ENCODE measurements around the gene RASGRP4.
"Not testable (repeated sequence)": the region's sequence is repeated elsewhere in the genome, so short reads cannot be mapped to it uniquely, and the experiment has no call there.

The RASGRP4 gene

DNA sequence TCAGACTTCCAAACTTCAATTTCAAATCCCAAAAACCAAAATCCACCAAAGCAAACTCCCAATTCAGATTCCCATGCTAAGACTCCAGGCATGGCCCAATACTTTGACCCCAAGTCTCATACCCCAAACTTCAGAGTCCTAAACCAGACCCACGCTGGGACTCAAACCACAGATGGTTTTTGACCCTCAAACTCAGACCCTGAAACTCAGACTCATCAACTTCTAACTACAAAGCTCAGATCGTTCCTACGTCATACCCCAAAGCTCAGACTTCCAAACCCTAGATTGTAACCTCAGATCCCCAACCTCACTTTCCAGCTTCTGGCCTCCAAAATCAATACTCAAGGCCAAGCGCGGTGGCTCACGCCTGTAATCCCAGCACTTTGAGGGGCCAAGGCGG lies 19.3 kb upstream of the RASGRP4 start:
- no peak for DNase-seq

GRCh38 chr19:38444026-38444425 lies 18.0 kb upstream of the RASGRP4 start:
- DNase-seq = no peak

DNA sequence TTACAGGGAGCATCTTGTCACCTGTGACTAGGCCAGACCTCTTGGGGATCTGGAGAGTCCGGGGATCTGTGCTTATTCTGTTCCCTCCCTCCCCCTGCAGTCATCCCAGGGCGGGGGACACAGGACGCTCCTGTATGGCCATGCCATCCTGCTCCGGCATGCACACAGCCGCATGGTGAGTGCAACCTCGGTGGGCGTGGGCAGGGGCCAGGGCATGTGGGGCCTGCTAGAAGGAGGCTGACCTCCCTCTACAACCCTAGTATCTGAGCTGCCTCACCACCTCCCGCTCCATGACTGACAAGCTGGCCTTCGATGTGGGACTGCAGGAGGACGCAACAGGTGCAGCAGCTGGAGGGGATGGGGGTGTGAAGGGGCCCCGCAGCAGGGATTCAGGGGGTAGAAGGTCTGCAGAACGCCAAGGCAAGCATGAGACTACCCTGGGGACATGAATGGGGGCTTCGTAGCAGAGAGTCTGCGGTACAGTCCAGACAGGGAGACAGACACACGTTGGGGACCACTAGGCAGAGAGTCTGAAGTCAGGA lies 17.5 kb upstream of the RASGRP4 start:
- DNase-seq = no peak

GRCh38 chr19:38442736-38443135 lies 16.7 kb upstream of the RASGRP4 start:
- no peak for DNase-seq

DNA sequence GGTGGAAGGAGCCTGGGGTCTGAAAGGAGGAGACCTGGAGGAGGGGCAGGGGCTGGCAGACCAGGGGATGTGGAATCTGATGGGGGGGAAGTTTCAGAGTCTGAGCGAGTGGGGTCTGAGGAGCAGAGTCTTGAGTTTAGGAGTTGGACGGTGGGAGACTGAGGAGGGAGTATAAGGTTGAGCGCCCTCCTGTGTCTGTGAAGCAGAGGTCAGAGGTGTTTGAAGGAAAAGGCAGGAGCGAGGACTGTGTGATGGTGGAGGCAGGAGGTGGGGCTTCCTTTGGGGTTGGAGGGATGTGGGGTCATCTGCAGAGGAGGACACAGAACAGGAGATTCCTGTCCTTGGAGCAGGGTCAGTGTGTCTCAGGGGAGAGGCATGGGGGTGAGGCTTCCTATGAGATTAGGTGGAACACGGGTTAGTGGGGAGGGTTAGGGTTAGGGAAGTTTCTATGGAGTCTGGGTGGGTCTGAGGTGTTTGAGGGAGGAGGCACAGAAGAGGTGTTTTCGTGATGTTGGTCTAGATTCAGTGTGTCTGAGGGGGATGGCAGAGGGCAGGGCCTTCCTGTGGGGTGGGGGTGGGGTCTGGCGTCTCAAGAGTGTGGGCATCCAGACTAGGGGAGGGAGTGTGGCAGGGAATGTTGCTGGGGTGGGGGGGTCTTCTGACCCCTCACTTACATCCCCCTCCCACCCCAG lies 15.8 kb upstream of the RASGRP4 start:
- DNase-seq = no peak

DNA sequence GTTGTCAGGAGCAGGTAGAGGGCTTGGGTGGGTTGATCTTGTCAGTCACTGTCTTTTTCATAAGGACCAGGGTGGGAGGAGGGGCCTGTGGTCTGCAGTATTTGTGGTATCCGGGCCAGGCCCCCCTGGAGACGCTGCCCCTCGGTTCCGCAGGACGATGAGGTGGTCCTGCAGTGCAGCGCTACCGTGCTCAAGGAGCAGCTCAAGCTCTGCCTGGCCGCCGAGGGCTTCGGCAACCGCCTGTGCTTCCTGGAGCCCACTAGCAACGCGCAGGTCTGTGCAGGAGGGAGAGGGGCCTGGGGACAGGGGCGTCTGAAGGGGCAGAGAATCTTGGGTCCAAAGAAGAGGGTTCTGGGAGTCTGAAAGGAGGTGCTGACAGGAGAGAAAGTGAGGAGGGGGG lies 14.6 kb upstream of the RASGRP4 start:
- no peak for DNase-seq

DNA sequence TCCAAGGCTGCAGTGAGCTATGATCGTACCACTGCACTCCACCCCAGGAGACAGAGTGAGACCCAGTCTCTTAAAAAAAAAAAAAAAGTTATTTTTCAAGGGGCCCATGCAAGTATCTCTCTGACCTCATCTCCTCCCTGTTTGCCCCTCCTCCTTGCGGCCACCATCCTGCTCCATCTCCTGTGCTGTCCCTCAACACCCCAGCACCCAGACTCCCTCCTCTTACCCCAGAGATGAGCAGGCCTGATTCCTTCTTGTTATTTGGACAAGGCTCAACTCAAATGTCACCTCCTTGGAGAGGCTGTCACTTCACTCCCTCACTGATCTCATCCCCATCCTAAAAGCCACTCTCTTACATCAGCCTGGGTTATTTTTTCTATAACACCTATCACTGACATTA lies 11.9 kb upstream of the RASGRP4 start:
- no peak for DNase-seq

DNA sequence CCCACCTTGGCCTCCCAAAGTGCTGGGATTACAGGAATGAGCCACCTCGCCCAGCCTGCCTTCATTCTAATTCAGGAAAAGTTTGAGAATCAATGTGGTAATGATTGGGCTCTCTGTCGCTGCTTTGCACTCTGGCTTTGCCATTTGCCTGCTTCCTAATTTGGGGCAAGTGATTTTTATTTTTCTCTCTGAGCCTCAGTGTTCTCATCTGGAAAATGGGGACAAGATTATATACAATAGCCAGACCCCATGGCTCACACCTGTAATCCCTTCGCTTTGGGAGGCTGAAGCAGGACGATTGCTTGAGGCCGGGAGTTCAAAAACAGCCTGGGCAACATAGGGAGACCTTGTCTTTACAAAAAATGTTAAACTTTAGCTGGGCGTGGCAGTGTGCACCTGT lies 11.3 kb upstream of the RASGRP4 start:
- DNase-seq = no peak

DNA sequence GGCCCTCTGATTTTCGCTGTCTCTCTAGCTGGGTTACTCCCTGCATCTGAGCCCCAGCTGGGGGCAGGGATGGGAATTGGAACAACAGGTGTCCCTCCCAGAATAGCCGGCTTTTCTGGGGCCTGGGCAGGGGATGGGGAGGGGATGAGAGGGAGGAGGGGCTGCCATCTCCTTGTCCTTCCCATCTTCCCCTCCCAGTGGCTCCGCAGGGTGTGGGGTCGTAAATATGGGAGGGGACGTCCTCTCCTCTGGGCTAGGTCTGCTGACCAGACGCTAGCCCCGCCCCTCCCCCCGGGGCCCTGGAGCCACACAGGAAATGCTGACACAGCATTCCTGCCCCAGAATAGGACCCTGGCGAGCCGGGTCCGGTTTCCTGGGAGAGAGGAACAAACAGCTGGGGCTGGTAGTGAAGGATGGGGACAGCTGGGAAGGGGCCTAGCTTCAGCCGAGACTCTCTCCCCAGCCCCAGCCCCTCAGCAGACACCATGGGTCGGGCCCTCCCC lies 8.6 kb upstream of the RASGRP4 start:
- DNase-seq = no peak

GRCh38 chr19:38433268-38433733 lies 7.3 kb upstream of the RASGRP4 start, which contains the start of gene RYR1:
Gene RYR1, plus strand, starts transcription at chr19:38433691. Its CDS starts 139 bp downstream, at chr19:38433830.
- peak; percentile 31 for DNase-seq

DNA sequence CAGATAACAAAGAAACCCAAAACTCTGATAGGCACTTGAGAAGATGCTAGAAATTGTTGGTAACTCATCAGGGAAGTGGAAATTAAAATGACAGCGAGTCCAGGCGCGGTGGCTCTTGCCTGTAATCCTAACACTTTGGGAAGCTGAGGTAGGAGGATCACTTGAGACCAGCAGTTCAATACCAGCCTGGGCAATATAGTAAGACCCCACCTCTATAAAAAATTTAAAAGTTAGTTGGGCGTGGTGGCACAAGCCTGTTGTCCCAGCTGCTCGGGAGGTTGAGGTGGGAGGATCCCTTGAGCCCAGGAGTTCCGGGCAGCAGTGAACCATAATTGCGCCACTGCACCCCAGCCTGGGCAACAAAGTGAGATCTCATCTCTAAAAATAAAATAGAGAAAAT lies 4.9 kb upstream of the RASGRP4 start:
- no peak for DNase-seq

GRCh38 chr19:38429811-38430156 lies 3.8 kb upstream of the RASGRP4 start:
- DNase-seq = no peak

- no peak for DNase-seq
Measured at GRCh38 chr19:38429055-38429810, 3.2 kb upstream of the RASGRP4 start.

GRCh38 chr19:38427035-38427677 lies 1.1 kb upstream of the RASGRP4 start:
- DNase-seq = not testable (repeated sequence)

GRCh38 chr19:38425222-38425809 lies 703 bp downstream of the RASGRP4 start:
- no peak for DNase-seq

DNA sequence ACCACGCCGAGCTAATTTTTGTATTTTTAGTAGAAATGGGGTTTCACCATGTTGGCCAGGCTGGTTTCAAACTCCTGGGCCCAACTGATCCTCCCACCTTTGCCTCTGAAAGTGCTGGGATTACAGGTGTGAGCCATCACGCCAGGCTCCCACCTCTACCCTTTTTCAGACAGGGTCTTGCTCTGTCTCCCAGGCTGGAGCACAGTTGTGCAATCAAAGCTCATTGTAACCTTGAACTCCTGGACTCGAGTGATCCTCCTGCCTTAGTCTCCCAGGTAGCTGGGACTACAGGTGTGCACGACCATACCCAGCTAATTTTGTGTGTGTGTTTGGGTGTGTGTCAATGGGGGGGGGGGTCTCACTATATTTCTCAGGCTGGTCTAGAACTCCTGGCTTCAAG lies 1.7 kb downstream of the RASGRP4 start:
- no peak for DNase-seq

GRCh38 chr19:38422438-38422837 lies 3.6 kb downstream of the RASGRP4 start:
- no peak for DNase-seq

GRCh38 chr19:38421856-38422255 lies 4.2 kb downstream of the RASGRP4 start:
- DNase-seq = no peak

- DNase-seq = no peak
Measured at GRCh38 chr19:38420935-38421334, 5.1 kb downstream of the RASGRP4 start.

GRCh38 chr19:38417544-38418506 lies 8.2 kb downstream of the RASGRP4 start:
- peak; percentile 40 for DNase-seq

DNA sequence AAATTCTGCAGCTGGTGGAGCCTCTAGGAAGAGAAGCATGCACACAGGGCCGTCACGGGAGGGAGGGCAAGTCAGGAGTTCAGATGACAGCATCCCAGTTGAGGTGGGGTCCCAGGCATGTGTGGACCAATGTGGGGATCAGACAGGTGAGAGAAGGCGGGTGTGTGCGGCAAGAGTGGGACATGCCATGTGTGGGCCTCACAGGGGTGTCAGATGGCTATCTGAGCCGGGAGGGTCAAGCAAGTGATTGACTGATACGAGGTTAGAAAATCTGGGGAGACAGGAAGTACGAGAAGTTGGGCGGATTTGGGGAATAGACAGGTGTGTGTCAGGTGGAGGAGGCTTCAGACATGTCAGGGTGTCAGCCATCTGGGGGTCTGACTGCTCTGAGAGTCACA lies 8.9 kb downstream of the RASGRP4 start:
- DNase-seq = no peak

DNA sequence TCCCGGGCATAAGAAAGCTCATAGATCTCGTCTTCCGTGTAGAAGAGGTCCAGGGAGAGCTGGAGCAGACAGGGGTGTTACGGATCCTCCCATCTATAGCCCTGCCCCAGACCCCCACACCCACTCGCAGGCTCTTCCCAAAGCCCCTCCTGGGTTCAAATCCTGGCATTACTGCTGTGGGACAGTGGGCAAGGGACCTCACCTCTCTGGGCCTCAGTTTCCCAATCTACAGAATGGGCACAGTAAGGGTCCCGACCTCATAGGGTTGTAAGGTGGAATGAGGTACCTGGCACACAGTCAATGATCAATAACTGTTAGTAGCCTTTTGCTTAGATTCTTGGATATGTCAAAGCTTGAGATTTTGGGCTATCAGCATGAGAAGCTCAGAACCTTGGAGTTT lies 12.6 kb downstream of the RASGRP4 start:
- no peak for DNase-seq
